Keratinocyte (primary cell): ENCODE data around the gene GPN1. TPM values are rescaled to one million over a fixed set of nuclear protein-coding genes. Genes with fewer than 3 reads are reported as not detected.

Experiments used
- DNase-seq: peaks from one replicate; pipeline ENCODE4 v3.0.0-alpha.2; 2011; ENCODE audit warnings: low read depth, missing footprints, low spot score
- FAIRE-seq: peaks from 2 replicates; lab custom pipeline; 2011; peaks lifted over from hg19 to GRCh38; lab: Jason Lieb, UNC
- H2AFZ ChIP-seq: 2 replicates; pipeline ENCODE4 v1.6.0; 2012; ENCODE audit warnings: low read length, control low read depth, inconsistent platforms; ENCODE audit not compliant: control insufficient read depth
- H3K27ac ChIP-seq: 2 replicates; pipeline ENCODE4 v1.5.1; 2011; ENCODE audit warnings: low read length; ENCODE audit not compliant: control insufficient read depth, insufficient read depth
- H3K27me3 ChIP-seq: 3 replicates; pipeline ENCODE4 v1.6.0; 2011; ENCODE audit warnings: low read length; ENCODE audit not compliant: control insufficient read depth, insufficient read depth; ENCODE audit errors: extremely low read depth
- H3K36me3 ChIP-seq, 2 experiments: 2 replicates in 1 of 2; 3 replicates in 1 of 2; pipeline ENCODE4 v1.5.1; 2011; ENCODE audit warnings: low read length in 2 of 2, mild to moderate bottlenecking in 1 of 2; ENCODE audit not compliant: control insufficient read depth in 2 of 2, insufficient read depth in 2 of 2; ENCODE audit errors: extremely low read depth in 1 of 2
- H3K4me1 ChIP-seq: 3 replicates; pipeline ENCODE4 v1.5.1; 2011; ENCODE audit warnings: low read length; ENCODE audit not compliant: control insufficient read depth, insufficient read depth; ENCODE audit errors: extremely low read depth
- H3K4me2 ChIP-seq: 3 replicates; pipeline ENCODE4 v1.6.0; 2011; ENCODE audit warnings: low read depth, low read length; ENCODE audit not compliant: control insufficient read depth, insufficient read depth; ENCODE audit errors: extremely low read depth
- H3K4me3 ChIP-seq, 3 experiments: fragments of 200-600 bp in 1 of 3; sonication (generic) in 1 of 3; 2 replicates in 2 of 3; 3 replicates in 1 of 3; pipeline ENCODE4 v1.5.1; 2011 to 2016; ENCODE audit warnings: low read length in 3 of 3, mild to moderate bottlenecking in 3 of 3, control low read depth in 2 of 3, inconsistent platforms in 1 of 3, low read depth in 1 of 3, mixed read lengths in 1 of 3, mixed run types in 1 of 3, moderate library complexity in 1 of 3; ENCODE audit not compliant: control insufficient read depth in 2 of 3, insufficient read depth in 2 of 3; ENCODE audit errors: extremely low read depth in 1 of 3
- H3K79me2 ChIP-seq: 2 replicates; pipeline ENCODE4 v1.6.0; 2012; ENCODE audit warnings: low read length; ENCODE audit not compliant: control insufficient read depth, insufficient read depth
- H3K9ac ChIP-seq: 3 replicates; pipeline ENCODE4 v1.6.0; 2011; ENCODE audit warnings: low read length; ENCODE audit not compliant: control insufficient read depth, insufficient read depth; ENCODE audit errors: extremely low read depth
- H3K9me1 ChIP-seq: 3 replicates; pipeline ENCODE4 v1.6.0; 2011; ENCODE audit warnings: low read length; ENCODE audit not compliant: control insufficient read depth, insufficient read depth; ENCODE audit errors: extremely low read depth
- H3K9me3 ChIP-seq: 2 replicates; pipeline ENCODE4 v1.5.1; 2012; ENCODE audit warnings: low read depth, low read length; ENCODE audit not compliant: control insufficient read depth
- H4K20me1 ChIP-seq: 3 replicates; pipeline ENCODE4 v1.6.0; 2011; ENCODE audit warnings: low read length; ENCODE audit not compliant: control insufficient read depth, insufficient read depth; ENCODE audit errors: extremely low read depth
- CTCF ChIP-seq, 3 experiments: IDR thresholded peaks in 1 of 3; conservative IDR thresholded peaks in 1 of 3; optimal IDR thresholded peaks in 1 of 3; 2 replicates in 2 of 3; 3 replicates in 1 of 3; pipeline versions ENCODE3 to v1.5.1; 2011; ENCODE audit warnings: low read length in 3 of 3, mild to moderate bottlenecking in 3 of 3, moderate library complexity in 2 of 3, control low read depth in 1 of 3, inconsistent platforms in 1 of 3; ENCODE audit not compliant: insufficient read depth in 2 of 3; ENCODE audit errors: extremely low read depth in 1 of 3
- EZH2 ChIP-seq: IDR thresholded peaks from one replicate; pipeline ENCODE4 v1.6.1; 2012; ENCODE audit warnings: inconsistent platforms, mild to moderate bottlenecking, low read length, moderate library complexity
- dilution Hi-C: fragments of 300-500 bp; cut with MboI; formaldehyde crosslinking; loops from one replicate; pipeline ENCODE4 v1.7.0; 2020; ENCODE audit warnings: low sequenced_read_pairs; ENCODE audit not compliant: extremely low pct_ligation_motif_present
- polyA plus RNA-seq, 5 experiments: library from polyadenylated mRNA; depleted of rRNA in 3 of 5; stranded (reverse) in 3 of 5; stranded (forward) in 1 of 5; unstranded in 1 of 5; fragments of >200 nt; gene quantifications; 1 replicate in 1 of 5; 2 replicates in 3 of 5; 3 replicates in 1 of 5; pipeline versions ENCODE4 v1.2.1 to v1.2.3, GENCODE V29; 2011 to 2012; ENCODE audit warnings: missing spikeins in 2 of 5, low read depth in 1 of 5, low replicate concordance in 1 of 5

Gene GPN1
- polyA plus RNA-seq, 1 donor (not counting 4 experiments of a cell fraction or from before 2014, with no cell fraction given): 103 TPM

DNA sequence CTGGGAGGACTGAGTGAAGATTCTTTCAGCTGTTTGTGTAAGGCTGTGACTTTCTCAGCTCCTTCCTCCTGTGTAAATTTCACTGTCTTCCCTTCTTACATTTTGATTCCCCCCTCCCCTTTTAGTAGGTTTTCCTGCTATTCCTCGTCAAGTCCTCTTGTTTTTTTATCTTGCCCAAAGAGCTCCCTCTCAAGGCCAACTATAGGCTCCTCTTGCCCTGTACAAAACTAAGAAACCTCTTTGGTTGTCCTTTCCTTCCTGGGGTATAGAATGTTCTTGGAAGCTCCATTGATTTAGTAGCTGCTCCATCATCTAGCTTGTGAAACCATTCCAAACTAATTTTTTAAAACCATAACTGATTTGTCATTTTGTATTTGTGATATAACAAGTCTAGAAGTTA is 7.3 kb upstream of the GPN1 start:
- Histone ChIP-seq H3K27me3 (no peaks in the 10 kb centered on the region), H2AFZ (no peak overlapping the region), H3K9me1 (no peaks in the 10 kb centered on the region), H3K9me3 (no peaks in the 10 kb centered on the region), H3K4me3 (no peak overlapping the region), H3K27ac (no peak overlapping the region), H3K4me2 (no peak overlapping the region), H3K9ac (no peak overlapping the region), H3K36me3 (peaks cover 8 to 13% of the 10 kb centered on the region in 2 experiments), H4K20me1 (no peaks in the 10 kb centered on the region), H3K79me2 (no peaks in the 10 kb centered on the region), H3K4me1 (peaks cover 16% of the 10 kb centered on the region)
- DNase-seq (no peak), FAIRE-seq (no peak)
- dilution Hi-C loops: no loop called here
- no peak for TF ChIP-seq EZH2
- TF ChIP-seq CTCF (optimal IDR thresholded peaks at IDR 0.05 in 1 of 3, IDR thresholded peaks at IDR 0.05 in 1 of 3, conservative IDR thresholded peaks at IDR 0.05 in 1 of 3; ENCODE audit: extremely low read depth in 1 of 3, insufficient read depth in 2 of 3, low read length in 3 of 3): peak in 1 of 3 experiments; percentile 4

DNA sequence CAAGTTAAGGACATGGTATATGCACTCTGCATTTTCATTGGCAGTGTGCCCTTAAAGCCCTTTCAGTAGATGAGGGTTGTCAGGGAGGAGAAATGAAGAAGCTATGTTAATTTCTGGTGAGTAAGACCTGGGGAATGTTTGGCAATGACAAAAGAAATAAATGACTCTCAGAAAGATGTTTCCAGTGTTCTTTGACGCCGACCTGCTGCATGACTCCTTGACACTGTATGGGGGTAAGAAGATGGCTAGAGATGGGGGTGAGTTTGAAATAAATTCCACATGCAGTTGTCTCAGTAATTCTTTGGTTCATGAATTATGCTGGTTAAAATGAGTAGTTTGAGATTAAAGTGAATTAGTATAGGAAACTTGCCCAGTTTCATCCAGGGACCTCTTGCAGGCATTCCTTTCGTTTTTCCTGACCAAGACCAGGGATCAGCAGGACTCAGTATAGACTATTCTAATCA is 5.9 kb upstream of the GPN1 start:
- no peak overlapping the region for H3K27ac ChIP-seq
- H3K9ac ChIP-seq: no peak overlapping the region

More for the DNA sequence above, 5.9 kb upstream of the GPN1 start:
- Histone ChIP-seq H3K4me2 (no peak overlapping the region), H3K9me1 (no peaks in the 10 kb centered on the region), H2AFZ (no peak overlapping the region), H3K27me3 (no peaks in the 10 kb centered on the region), H3K36me3 (peaks cover 5% of the 10 kb centered on the region in 2 experiments), H3K4me3 (no peak overlapping the region), H3K9me3 (no peaks in the 10 kb centered on the region), H3K79me2 (no peaks in the 10 kb centered on the region), H3K4me1 (peaks cover 30% of the 10 kb centered on the region), H4K20me1 (no peaks in the 10 kb centered on the region)
- no peak for TF ChIP-seq CTCF (optimal IDR thresholded peaks at IDR 0.05 in 1 of 3, IDR thresholded peaks at IDR 0.05 in 1 of 3, conservative IDR thresholded peaks at IDR 0.05 in 1 of 3; ENCODE audit: extremely low read depth in 1 of 3, insufficient read depth in 2 of 3, low read length in 3 of 3)
- no peak for TF ChIP-seq EZH2
- peak; percentile 28 for DNase-seq
- dilution Hi-C loops: no loop called here
- peak; percentile 64 for FAIRE-seq
